ENCODE results near the gene ADAM8. TPM values are rescaled to one million over a fixed set of nuclear protein-coding genes. Genes with fewer than 3 reads are reported as not detected.

The ADAM8 gene
- total RNA-seq, 3 donors from 2014 or later (not counting 1 experiment from before 2014, with no cell fraction given) = 357 to 682 (median 425) TPM

DNA sequence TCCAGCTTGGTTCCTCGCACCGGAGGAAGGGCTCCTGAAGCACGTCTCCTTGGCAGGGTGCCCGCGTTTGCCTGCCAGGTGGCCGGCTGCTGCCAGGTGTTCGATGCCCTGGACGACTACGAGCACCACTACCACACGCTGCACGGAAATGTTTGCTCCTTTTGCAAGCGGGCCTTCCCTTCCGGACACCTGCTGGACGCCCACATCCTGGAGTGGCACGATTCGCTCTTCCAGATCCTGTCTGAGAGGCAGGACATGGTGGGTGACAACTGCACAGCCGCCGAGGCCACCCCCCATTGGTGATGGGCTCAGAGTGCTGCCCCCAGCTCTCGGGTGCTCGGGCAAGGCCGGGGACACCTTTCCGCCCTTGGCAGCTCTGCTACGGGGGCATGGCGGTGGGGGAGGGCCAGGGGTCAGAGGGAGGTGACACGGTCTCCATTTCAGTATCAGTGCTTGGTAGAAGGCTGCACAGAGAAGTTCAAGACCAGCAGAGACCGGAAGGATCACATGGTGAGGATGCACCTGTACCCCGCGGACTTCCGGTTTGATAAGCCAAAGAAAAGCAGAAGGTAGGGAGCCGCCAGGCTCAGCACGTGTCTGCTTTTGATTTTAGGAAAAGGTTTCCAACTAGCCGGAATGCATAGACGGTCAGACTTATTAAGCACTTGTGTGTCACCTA is 33.2 kb upstream of the ADAM8 start:
- Mint-ChIP-seq H3K4me3 (peak overlapping the region; percentile 79), H3K27ac (peak overlapping the region; percentile 99), H3K4me1 (peaks cover 28 to 35% of the 10 kb centered on the region in 2 donors), H3K36me3 (no peaks in the 10 kb centered on the region), H3K9me3 (no peaks in the 10 kb centered on the region), H3K27me3 (ENCODE audit: low read depth in 2 of 2) (no peaks in the 10 kb centered on the region)
- peaks cover 30% of the 10 kb centered on the region for H3K36me3 ChIP-seq (ENCODE audit: control insufficient read depth, insufficient read depth, low read length)
- H3K27ac ChIP-seq (ENCODE audit: low read length) = no peak overlapping the region
- DNase-seq (no peak), ATAC-seq (no peak)
- 94% methylated on average over 33 of the region's 33 CpGs for WGBS (ENCODE audit: insufficient coverage)
- no peaks in the 10 kb centered on the region for H3K27me3 ChIP-seq (ENCODE audit: control insufficient read depth, insufficient read depth, low read length)
- H3K9me3 ChIP-seq (ENCODE audit: control insufficient read depth, insufficient read depth, low read length) = no peaks in the 10 kb centered on the region
- no peak overlapping the region for H3K4me3 ChIP-seq (ENCODE audit: low read length)
- intact Hi-C loops (cut with micrococcal nuclease) = no loop called here
- H3K4me1 ChIP-seq (ENCODE audit: control insufficient read depth, insufficient read depth, low read length) = peaks cover 35% of the 10 kb centered on the region
- TF ChIP-seq, protein P1, sequence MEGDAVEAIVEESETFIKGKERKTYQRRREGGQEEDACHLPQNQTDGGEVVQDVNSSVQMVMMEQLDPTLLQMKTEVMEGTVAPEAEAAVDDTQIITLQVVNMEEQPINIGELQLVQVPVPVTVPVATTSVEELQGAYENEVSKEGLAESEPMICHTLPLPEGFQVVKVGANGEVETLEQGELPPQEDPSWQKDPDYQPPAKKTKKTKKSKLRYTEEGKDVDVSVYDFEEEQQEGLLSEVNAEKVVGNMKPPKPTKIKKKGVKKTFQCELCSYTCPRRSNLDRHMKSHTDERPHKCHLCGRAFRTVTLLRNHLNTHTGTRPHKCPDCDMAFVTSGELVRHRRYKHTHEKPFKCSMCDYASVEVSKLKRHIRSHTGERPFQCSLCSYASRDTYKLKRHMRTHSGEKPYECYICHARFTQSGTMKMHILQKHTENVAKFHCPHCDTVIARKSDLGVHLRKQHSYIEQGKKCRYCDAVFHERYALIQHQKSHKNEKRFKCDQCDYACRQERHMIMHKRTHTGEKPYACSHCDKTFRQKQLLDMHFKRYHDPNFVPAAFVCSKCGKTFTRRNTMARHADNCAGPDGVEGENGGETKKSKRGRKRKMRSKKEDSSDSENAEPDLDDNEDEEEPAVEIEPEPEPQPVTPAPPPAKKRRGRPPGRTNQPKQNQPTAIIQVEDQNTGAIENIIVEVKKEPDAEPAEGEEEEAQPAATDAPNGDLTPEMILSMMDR (IDR thresholded peaks at IDR 0.05) = no peak

DNA sequence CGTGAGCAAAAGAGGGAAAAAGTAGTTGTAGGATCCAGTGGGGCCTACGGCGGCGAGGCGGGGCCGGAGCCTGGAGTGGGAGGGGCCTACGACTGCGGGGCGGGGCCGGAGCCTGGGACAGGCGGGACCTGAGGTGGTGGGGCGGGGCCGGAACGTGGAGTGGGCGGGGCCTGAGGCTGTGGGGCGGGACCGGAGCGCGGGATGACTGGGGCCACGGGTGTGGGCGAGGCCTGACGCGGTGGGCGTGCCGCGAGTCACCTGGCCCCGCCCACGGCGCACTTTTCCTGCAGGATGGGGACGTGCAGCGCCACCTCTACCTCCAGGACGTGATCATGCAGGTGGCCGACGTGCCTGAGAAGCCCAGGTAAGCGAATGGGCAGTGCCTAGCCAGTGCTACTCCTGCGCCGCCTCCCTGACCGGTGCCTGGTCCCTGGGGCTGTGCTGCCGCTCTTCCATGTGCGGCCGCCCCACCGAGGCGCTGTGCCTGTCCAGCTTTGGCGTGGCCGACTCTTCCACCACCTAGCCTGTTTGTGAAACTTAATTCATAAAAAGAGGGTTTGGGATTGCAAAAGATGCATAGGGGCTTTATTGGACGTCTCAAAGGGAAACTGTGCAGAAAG is 32.5 kb upstream of the ADAM8 start:
- peaks cover 32% of the 10 kb centered on the region for H3K36me3 ChIP-seq (ENCODE audit: control insufficient read depth, insufficient read depth, low read length)
- intact Hi-C loops (cut with micrococcal nuclease) = no loop called here
- H3K4me1 ChIP-seq (ENCODE audit: control insufficient read depth, insufficient read depth, low read length) = peaks cover 35% of the 10 kb centered on the region
- Mint-ChIP-seq H3K4me1 (peaks cover 23 to 37% of the 10 kb centered on the region in 2 donors), H3K27ac (peak overlapping the region; percentile 99), H3K4me3 (peak overlapping the region; percentile 79), H3K27me3 (ENCODE audit: low read depth in 2 of 2) (no peaks in the 10 kb centered on the region), H3K9me3 (no peaks in the 10 kb centered on the region), H3K36me3 (no peaks in the 10 kb centered on the region)
- peak overlapping the region; percentile 89 for H3K4me3 ChIP-seq (ENCODE audit: low read length)
- peak overlapping the region; percentile 86 for H3K27ac ChIP-seq (ENCODE audit: low read length)
- H3K9me3 ChIP-seq (ENCODE audit: control insufficient read depth, insufficient read depth, low read length) = no peaks in the 10 kb centered on the region
- ATAC-seq (peak; percentile 88 to 93 (median 90)), DNase-seq (peak; percentile 94 to 96)
- no peaks in the 10 kb centered on the region for H3K27me3 ChIP-seq (ENCODE audit: control insufficient read depth, insufficient read depth, low read length)
- TF ChIP-seq, protein P1 (IDR thresholded peaks at IDR 0.05) = no peak
- WGBS (ENCODE audit: insufficient coverage) = 33% methylated on average over 46 of the region's 46 CpGs

DNA sequence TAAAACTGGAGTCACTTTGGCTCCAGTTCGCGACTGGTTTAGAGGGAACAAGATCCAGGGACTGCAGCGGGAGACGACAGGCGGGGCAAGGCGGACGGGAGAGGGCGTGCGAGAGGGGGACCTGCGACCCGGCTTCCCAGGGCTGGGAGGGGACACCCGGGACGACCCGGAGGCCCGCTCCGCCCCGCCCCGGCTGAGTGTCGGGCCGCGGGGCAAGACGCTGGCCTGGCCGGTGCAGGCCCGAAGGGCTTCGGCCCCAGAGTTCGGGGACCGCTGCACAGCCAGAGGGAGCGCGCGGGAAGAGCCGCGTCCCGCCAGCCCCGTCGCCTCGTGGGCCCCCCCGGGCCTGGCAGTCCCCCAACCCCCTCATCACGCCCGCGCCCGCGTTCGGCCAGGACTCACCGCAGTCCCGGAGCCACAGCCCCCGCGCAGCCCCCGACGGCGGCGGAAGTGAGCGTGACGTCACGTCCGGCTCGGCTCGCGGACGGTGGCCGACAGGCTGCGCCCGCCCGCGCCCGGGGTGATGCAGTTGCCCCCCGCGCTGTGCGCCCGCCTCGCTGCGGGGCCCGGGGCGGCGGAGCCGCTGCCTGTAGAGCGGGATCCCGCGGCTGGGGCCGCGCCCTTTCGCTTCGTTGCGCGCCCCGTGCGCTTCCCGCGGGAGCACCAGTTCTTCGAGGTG is 31.9 kb upstream of the ADAM8 start, which contains the start of the genes TUBGCP2 and ZNF511:
TSS of gene TUBGCP2 (minus strand) at position 452 of the 679 bp plus-strand sequence. CDS start 5,931 bp downstream, outside the sequence.
TSS of gene ZNF511 (plus strand) at position 494 of the 679 bp plus-strand sequence. CDS start at position 524, 30 bp downstream.
- intact Hi-C loops (cut with micrococcal nuclease) = loop anchor here (1.0 kb wide), 1 partner anchor 30 kb away; no protein-coding TSS in a partner anchor
- Mint-ChIP-seq H3K4me1 (peaks cover 21 to 34% of the 10 kb centered on the region in 2 donors), H3K36me3 (no peaks in the 10 kb centered on the region), H3K4me3 (peak within 1 kb of the TSS; percentile 99), H3K27me3 (ENCODE audit: low read depth in 2 of 2) (no peaks in the 10 kb centered on the region), H3K27ac (peak within 1 kb of the TSS; percentile 99), H3K9me3 (no peaks in the 10 kb centered on the region)
- H3K27ac ChIP-seq (ENCODE audit: low read length) = peak within 1 kb of the TSS; percentile 99
- H3K36me3 ChIP-seq (ENCODE audit: control insufficient read depth, insufficient read depth, low read length) = peaks cover 32% of the 10 kb centered on the region
- ATAC-seq (peak; percentile 66 to 84 (median 76)), DNase-seq (peak; percentile 94 to 95)
- H3K4me1 ChIP-seq (ENCODE audit: control insufficient read depth, insufficient read depth, low read length) = peaks cover 31% of the 10 kb centered on the region
- H3K4me3 ChIP-seq (ENCODE audit: low read length) = peak within 1 kb of the TSS; percentile 89
- H3K9me3 ChIP-seq (ENCODE audit: control insufficient read depth, insufficient read depth, low read length) = no peaks in the 10 kb centered on the region
- TF ChIP-seq, protein P1 (IDR thresholded peaks at IDR 0.05) = no peak
- H3K27me3 ChIP-seq (ENCODE audit: control insufficient read depth, insufficient read depth, low read length) = no peaks in the 10 kb centered on the region
- under 1% methylated on average over 89 of the region's 89 CpGs for WGBS (ENCODE audit: insufficient coverage)

Data from natural killer cell (primary cell).